ENCODE data around the gene CEP57L1.
A peak's percentile ranks its signal among the peaks of the same experiment; 100 is the strongest.

Gene CEP57L1

DNA sequence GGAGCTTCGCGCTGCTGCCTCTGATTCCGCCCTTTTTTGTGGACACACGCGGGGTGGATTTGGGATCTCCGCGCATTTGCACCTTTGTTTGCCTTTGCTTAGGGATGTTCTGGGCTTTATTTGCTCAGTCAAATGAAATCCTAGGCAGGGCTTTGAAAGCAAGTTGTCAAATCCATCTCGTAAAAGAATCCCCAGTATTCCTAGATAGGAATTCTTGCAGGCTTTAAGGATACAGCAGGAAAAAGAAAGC, 453 bp downstream of the CEP57L1 start:
- Histone ChIP-seq H3F3A (ENCODE audit: insufficient read depth, low read length) (peaks cover 8% of the 10 kb centered on the region; the same call in 1 of the 2 replicates), H3K4me1 (ENCODE audit: low read length) (peaks cover 12% of the 10 kb centered on the region; the same call in 1 of the 2 replicates), H3K9me2 (replicated peaks; ENCODE audit: insufficient read depth, low read length) (no peaks in the 10 kb centered on the region), H3K36me3 (replicated peaks; ENCODE audit: insufficient read depth, low read length) (no peaks in the 10 kb centered on the region), H3K9ac (ENCODE audit: low read length) (peak overlapping the region; percentile 81), H3K9me3 (replicated peaks; ENCODE audit: insufficient read depth, low read length) (no peaks in the 10 kb centered on the region), H3K79me2 (ENCODE audit: low read length) (peaks cover 79% of the 10 kb centered on the region), H3K27me3 (replicated peaks; ENCODE audit: insufficient read depth, low read length) (no peaks in the 10 kb centered on the region), H2AFZ (ENCODE audit: low read length) (peak overlapping the region; percentile 78), H3K4me3 (ENCODE audit: low read length) (peak overlapping the region; percentile 86), H3K27ac (ENCODE audit: low read length) (peak overlapping the region; percentile 96; the same call in 1 of the 2 replicates), H3K4me2 (ENCODE audit: low read depth, low read length) (peak overlapping the region; percentile 43), H4K20me1 (ENCODE audit: insufficient read depth, low read length) (no peaks in the 10 kb centered on the region)
- no peak for DNase-seq
- no peak for TF ChIP-seq EZH2phosphoT487 (IDR thresholded peaks at IDR 0.05; ENCODE audit: low read length)
- TF ChIP-seq EZH2 (optimal IDR thresholded peaks at IDR 0.05; ENCODE audit: low read depth, low read length) = no peak
- TF ChIP-seq, protein P1, sequence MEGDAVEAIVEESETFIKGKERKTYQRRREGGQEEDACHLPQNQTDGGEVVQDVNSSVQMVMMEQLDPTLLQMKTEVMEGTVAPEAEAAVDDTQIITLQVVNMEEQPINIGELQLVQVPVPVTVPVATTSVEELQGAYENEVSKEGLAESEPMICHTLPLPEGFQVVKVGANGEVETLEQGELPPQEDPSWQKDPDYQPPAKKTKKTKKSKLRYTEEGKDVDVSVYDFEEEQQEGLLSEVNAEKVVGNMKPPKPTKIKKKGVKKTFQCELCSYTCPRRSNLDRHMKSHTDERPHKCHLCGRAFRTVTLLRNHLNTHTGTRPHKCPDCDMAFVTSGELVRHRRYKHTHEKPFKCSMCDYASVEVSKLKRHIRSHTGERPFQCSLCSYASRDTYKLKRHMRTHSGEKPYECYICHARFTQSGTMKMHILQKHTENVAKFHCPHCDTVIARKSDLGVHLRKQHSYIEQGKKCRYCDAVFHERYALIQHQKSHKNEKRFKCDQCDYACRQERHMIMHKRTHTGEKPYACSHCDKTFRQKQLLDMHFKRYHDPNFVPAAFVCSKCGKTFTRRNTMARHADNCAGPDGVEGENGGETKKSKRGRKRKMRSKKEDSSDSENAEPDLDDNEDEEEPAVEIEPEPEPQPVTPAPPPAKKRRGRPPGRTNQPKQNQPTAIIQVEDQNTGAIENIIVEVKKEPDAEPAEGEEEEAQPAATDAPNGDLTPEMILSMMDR (IDR thresholded peaks at IDR 0.05; ENCODE audit: low read length) = no peak

DNA sequence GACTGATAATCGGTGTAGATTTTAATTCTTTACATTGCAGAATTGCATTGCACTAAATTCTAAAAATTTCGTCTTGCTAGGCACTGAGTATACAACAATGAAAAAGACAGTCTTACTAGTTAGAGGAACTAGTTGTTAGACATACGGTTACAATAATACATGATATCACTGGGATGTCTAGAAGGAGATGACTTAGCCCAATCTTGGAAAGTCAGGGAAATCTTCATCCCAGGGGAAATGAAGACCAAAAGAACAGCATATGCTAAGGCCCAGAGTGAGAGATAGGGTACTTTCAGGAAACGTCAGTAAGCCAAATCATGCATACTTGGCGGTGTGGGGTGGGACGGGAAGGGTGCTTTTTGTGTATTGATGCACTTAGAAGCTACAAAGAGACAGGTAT, 901 bp downstream of the CEP57L1 start:
- peak overlapping the region; percentile 81; the same call in 1 of the 2 replicates for H3K9ac ChIP-seq (ENCODE audit: low read length)
- peaks cover 74% of the 10 kb centered on the region for H3K79me2 ChIP-seq (ENCODE audit: low read length)
- H3K4me3 ChIP-seq (ENCODE audit: low read length) = peak overlapping the region; percentile 86
- H3K4me2 ChIP-seq (ENCODE audit: low read depth, low read length) = peak overlapping the region; percentile 43
- H3F3A ChIP-seq (ENCODE audit: insufficient read depth, low read length) = peaks cover 8% of the 10 kb centered on the region; the same call in 1 of the 2 replicates
- H3K9me2 ChIP-seq (replicated peaks; ENCODE audit: insufficient read depth, low read length) = no peaks in the 10 kb centered on the region
- peaks cover 8% of the 10 kb centered on the region; the same call in 1 of the 2 replicates for H3K4me1 ChIP-seq (ENCODE audit: low read length)
- H3K9me3 ChIP-seq (replicated peaks; ENCODE audit: insufficient read depth, low read length) = no peaks in the 10 kb centered on the region
- no peak for TF ChIP-seq EZH2phosphoT487 (IDR thresholded peaks at IDR 0.05; ENCODE audit: low read length)
- TF ChIP-seq, protein P1 (IDR thresholded peaks at IDR 0.05; ENCODE audit: low read length) = no peak
- no peak for TF ChIP-seq EZH2 (optimal IDR thresholded peaks at IDR 0.05; ENCODE audit: low read depth, low read length)
- no peaks in the 10 kb centered on the region for H3K27me3 ChIP-seq (replicated peaks; ENCODE audit: insufficient read depth, low read length)
- H2AFZ ChIP-seq (ENCODE audit: low read length) = peak overlapping the region; percentile 78; the same call in 1 of the 2 replicates
- H3K27ac ChIP-seq (ENCODE audit: low read length) = no peak overlapping the region
- DNase-seq = no peak
- H3K36me3 ChIP-seq (replicated peaks; ENCODE audit: insufficient read depth, low read length) = no peaks in the 10 kb centered on the region
- no peaks in the 10 kb centered on the region for H4K20me1 ChIP-seq (ENCODE audit: insufficient read depth, low read length)

DNA sequence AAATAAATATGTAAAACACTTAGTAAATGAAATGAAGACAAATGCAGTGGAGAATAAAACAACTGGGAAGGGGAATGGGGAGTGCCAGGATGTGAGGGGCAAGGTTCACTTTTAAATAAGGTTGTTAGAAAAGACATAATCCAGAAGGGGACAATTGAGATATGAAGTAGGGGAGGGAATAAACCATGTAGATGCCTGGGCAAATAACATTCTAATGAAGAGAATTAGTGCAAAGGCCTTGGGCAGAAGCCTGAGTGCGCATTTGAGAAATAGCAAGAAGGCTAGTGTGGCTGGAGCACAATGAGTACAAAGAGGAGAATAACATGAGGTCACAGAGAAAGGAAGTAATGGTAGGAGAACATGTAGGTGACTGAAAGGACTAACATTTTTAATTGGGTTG, 2.4 kb downstream of the CEP57L1 start:
- H3K9me2 ChIP-seq (replicated peaks; ENCODE audit: insufficient read depth, low read length) = no peaks in the 10 kb centered on the region
- no peak overlapping the region for H3K4me2 ChIP-seq (ENCODE audit: low read depth, low read length)
- no peak overlapping the region for H3K27ac ChIP-seq (ENCODE audit: low read length)
- peaks cover 7% of the 10 kb centered on the region; the same call in 1 of the 2 replicates for H3K4me1 ChIP-seq (ENCODE audit: low read length)
- H3K36me3 ChIP-seq (replicated peaks; ENCODE audit: insufficient read depth, low read length) = no peaks in the 10 kb centered on the region
- no peaks in the 10 kb centered on the region for H3K9me3 ChIP-seq (replicated peaks; ENCODE audit: insufficient read depth, low read length)
- H3F3A ChIP-seq (ENCODE audit: insufficient read depth, low read length) = peaks cover 8% of the 10 kb centered on the region; the same call in 1 of the 2 replicates
- H3K27me3 ChIP-seq (replicated peaks; ENCODE audit: insufficient read depth, low read length) = no peaks in the 10 kb centered on the region
- TF ChIP-seq EZH2 (optimal IDR thresholded peaks at IDR 0.05; ENCODE audit: low read depth, low read length) = no peak
- TF ChIP-seq EZH2phosphoT487 (IDR thresholded peaks at IDR 0.05; ENCODE audit: low read length) = no peak
- TF ChIP-seq, protein P1 (IDR thresholded peaks at IDR 0.05; ENCODE audit: low read length) = no peak
- DNase-seq = no peak
- no peaks in the 10 kb centered on the region; the same call in 1 of the 2 replicates for H4K20me1 ChIP-seq (ENCODE audit: insufficient read depth, low read length)
- no peak overlapping the region for H3K4me3 ChIP-seq (ENCODE audit: low read length)
- no peak overlapping the region for H3K9ac ChIP-seq (ENCODE audit: low read length)
- no peak overlapping the region for H2AFZ ChIP-seq (ENCODE audit: low read length)
- H3K79me2 ChIP-seq (ENCODE audit: low read length) = peaks cover 65% of the 10 kb centered on the region
